ENCODE measurements around the gene CTNS.

DNA sequence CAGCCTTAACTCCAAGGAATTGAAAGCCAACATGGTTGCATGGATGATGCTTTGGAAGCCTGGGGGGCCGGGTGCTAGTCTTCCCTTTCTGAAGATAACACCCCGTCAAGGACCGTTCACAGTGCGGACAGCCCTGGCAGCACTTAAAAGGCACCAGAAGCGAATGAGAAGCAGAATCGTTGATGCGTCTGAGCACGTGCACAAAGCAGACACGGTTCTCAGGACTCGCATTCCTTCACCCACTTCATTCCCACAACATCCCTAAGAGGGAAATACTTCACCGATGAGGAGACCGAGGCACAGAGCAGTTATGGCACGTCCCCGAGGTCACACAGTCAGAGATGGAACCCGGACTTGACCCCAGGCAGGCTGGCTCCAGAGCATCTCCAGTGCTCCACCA is 41.6 kb upstream of the CTNS start:
- TF ChIP-seq CTCF (IDR thresholded peaks at IDR 0.05) (no peak), POLR2AphosphoS5 (IDR thresholded peaks at IDR 0.05) (no peak), EP300 (IDR thresholded peaks at IDR 0.05; ENCODE audit: low read depth) (no peak)

Measured in transverse colon (tissue), 4 donors.